Measurements from ENCODE around the gene PIANP.
"Not testable (repeated sequence)": the region's sequence is repeated elsewhere in the genome, so short reads cannot be mapped to it uniquely, and the experiment has no call there.

Gene PIANP

GRCh38 chr12:6708351-6708750 is 7.7 kb upstream of the PIANP start:
- in situ Hi-C loops (cut with MboI; ENCODE audit: low sequenced_read_pairs) = not testable (repeated sequence)

GRCh38 chr12:6703631-6704030 is 3.0 kb upstream of the PIANP start:
- in situ Hi-C loops (cut with MboI; ENCODE audit: low sequenced_read_pairs) = no loop called here

- in situ Hi-C loops (cut with MboI; ENCODE audit: low sequenced_read_pairs) = no loop called here
These were observed 608 bp upstream of the PIANP start for GRCh38 chr12:6701078-6701768.

GRCh38 chr12:6699989-6700645 is 498 bp downstream of the PIANP start:
- in situ Hi-C loops (cut with MboI; ENCODE audit: low sequenced_read_pairs) = no loop called here

GRCh38 chr12:6699259-6699988 is 1.2 kb downstream of the PIANP start:
- in situ Hi-C loops (cut with MboI; ENCODE audit: low sequenced_read_pairs) = no loop called here

- in situ Hi-C loops (cut with MboI; ENCODE audit: low sequenced_read_pairs) = no loop called here
These were observed 2.1 kb downstream of the PIANP start for GRCh38 chr12:6698352-6699046.

GRCh38 chr12:6697584-6698351 is 2.8 kb downstream of the PIANP start:
- in situ Hi-C loops (cut with MboI; ENCODE audit: low sequenced_read_pairs) = no loop called here

GRCh38 chr12:6696690-6697583 is 3.7 kb downstream of the PIANP start:
- in situ Hi-C loops (cut with MboI; ENCODE audit: low sequenced_read_pairs) = no loop called here

GRCh38 chr12:6695313-6696045 is 5.1 kb downstream of the PIANP start:
- in situ Hi-C loops (cut with MboI; ENCODE audit: low sequenced_read_pairs) = no loop called here

GRCh38 chr12:6694701-6695100 is 5.9 kb downstream of the PIANP start:
- in situ Hi-C loops (cut with MboI; ENCODE audit: low sequenced_read_pairs) = no loop called here

GRCh38 chr12:6693832-6694355 is 6.7 kb downstream of the PIANP start:
- in situ Hi-C loops (cut with MboI; ENCODE audit: low sequenced_read_pairs) = no loop called here

- in situ Hi-C loops (cut with MboI; ENCODE audit: low sequenced_read_pairs) = no loop called here
These were observed 7.7 kb downstream of the PIANP start for GRCh38 chr12:6692888-6693287.

GRCh38 chr12:6691473-6691872 is 9.1 kb downstream of the PIANP start:
- in situ Hi-C loops (cut with MboI; ENCODE audit: low sequenced_read_pairs) = no loop called here

- in situ Hi-C loops (cut with MboI; ENCODE audit: low sequenced_read_pairs) = no loop called here
These were observed 11.4 kb downstream of the PIANP start, which contains the start of gene ZNF384 for GRCh38 chr12:6688999-6689882. TSS of gene ZNF384 (minus strand) at chr12:6689375. CDS start at chr12:6679520, 9,855 bp downstream.

- in situ Hi-C loops (cut with MboI; ENCODE audit: low sequenced_read_pairs) = no loop called here
These were observed 12.0 kb downstream of the PIANP start for GRCh38 chr12:6688543-6688998.

- in situ Hi-C loops (cut with MboI; ENCODE audit: low sequenced_read_pairs) = no loop called here
These were observed 14.8 kb downstream of the PIANP start for GRCh38 chr12:6685814-6686213.

- in situ Hi-C loops (cut with MboI; ENCODE audit: low sequenced_read_pairs) = no loop called here
These were observed 16.0 kb downstream of the PIANP start for GRCh38 chr12:6684609-6685008.

GRCh38 chr12:6676962-6677361 is 23.7 kb downstream of the PIANP start:
- in situ Hi-C loops (cut with MboI; ENCODE audit: low sequenced_read_pairs) = no loop called here
